Upper lobe of left lung (tissue), 4 donors: ENCODE data around the gene SMAD6.

Source experiments
- EP300 ChIP-seq, 4 donors: sonication (generic); formaldehyde crosslinking; IDR thresholded peaks; one replicate each; pipeline ENCODE4 v1.5.1; 2017; ENCODE audit warnings: antibody characterized with exemption in 4 of 4, control low read depth in 2 of 4
- POLR2A ChIP-seq, 4 donors: fragments of 450-650 bp; IDR thresholded peaks; one replicate each; pipeline ENCODE4 v1.5.1; 2016 to 2017; ENCODE audit warnings: antibody characterized with exemption in 4 of 4, mild to moderate bottlenecking in 2 of 4
- POLR2AphosphoS5 ChIP-seq, 2 donors: sonication (generic); formaldehyde crosslinking; IDR thresholded peaks; one replicate each; pipeline ENCODE4 v1.5.1; 2017; ENCODE audit warnings: antibody characterized with exemption in 2 of 2
- TF ChIP-seq, protein P1 (sequence below), 6 experiments: fragments of 450-650 bp in 4 of 6; fragments of 200-600 bp in 2 of 6; sonication (generic) in 2 of 6; IDR thresholded peaks; one replicate each; pipeline ENCODE4 v1.5.1; 2016 to 2019; ENCODE audit warnings: antibody characterized with exemption in 6 of 6

DNA sequence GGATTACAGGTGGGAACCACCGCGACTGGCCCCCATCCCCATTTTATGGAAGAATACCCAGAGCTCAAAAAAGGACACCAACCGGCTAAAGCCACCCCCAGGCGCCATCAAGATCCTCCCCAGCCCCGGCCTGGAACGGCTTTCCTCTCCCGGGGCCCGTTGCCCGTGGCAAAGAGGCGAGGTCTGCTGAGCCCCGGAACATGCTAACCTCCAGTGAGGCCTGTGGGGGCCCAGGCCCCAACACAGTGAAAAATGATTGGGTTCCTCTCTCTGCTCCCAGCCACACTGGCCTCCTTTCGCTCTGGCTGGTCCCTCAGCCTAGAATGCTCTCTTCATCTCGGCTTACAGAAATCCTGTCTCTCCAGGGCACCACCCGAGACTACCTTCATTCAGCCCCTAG is 46.5 kb upstream of the SMAD6 start:
- TF ChIP-seq, protein P1, sequence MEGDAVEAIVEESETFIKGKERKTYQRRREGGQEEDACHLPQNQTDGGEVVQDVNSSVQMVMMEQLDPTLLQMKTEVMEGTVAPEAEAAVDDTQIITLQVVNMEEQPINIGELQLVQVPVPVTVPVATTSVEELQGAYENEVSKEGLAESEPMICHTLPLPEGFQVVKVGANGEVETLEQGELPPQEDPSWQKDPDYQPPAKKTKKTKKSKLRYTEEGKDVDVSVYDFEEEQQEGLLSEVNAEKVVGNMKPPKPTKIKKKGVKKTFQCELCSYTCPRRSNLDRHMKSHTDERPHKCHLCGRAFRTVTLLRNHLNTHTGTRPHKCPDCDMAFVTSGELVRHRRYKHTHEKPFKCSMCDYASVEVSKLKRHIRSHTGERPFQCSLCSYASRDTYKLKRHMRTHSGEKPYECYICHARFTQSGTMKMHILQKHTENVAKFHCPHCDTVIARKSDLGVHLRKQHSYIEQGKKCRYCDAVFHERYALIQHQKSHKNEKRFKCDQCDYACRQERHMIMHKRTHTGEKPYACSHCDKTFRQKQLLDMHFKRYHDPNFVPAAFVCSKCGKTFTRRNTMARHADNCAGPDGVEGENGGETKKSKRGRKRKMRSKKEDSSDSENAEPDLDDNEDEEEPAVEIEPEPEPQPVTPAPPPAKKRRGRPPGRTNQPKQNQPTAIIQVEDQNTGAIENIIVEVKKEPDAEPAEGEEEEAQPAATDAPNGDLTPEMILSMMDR (IDR thresholded peaks at IDR 0.05): no peak
- TF ChIP-seq POLR2A (IDR thresholded peaks at IDR 0.05) (no peak), EP300 (IDR thresholded peaks at IDR 0.05) (no peak), POLR2AphosphoS5 (IDR thresholded peaks at IDR 0.05) (no peak)
